HG02938 (cell line): ENCODE results near the gene KRTCAP2.
"Not testable (repeated sequence)": the region's sequence is repeated elsewhere in the genome, so short reads cannot be mapped to it uniquely, and the experiment has no call there.

Experiments
- ATAC-seq: cut with Tn5 transposase; IDR thresholded peaks from one replicate; pipeline ENCODE4 v1.9.1; 2021; ENCODE audit warnings: mild to moderate bottlenecking, moderate library complexity; ENCODE audit not compliant: unreplicated experiment

The KRTCAP2 gene

GRCh38 chr1:155200920-155201319 lies 27.8 kb upstream of the KRTCAP2 start:
- no peak for ATAC-seq

- no peak for ATAC-seq
These were observed 26.7 kb upstream of the KRTCAP2 start for GRCh38 chr1:155199792-155200191.

GRCh38 chr1:155198547-155198906 lies 25.4 kb upstream of the KRTCAP2 start:
- no peak for ATAC-seq

GRCh38 chr1:155197901-155198546 lies 24.9 kb upstream of the KRTCAP2 start:
- no peak for ATAC-seq

GRCh38 chr1:155196893-155197638 lies 24.0 kb upstream of the KRTCAP2 start:
- ATAC-seq: no peak

GRCh38 chr1:155196103-155196892 lies 23.2 kb upstream of the KRTCAP2 start:
- ATAC-seq: no peak

- no peak for ATAC-seq
These were observed 22.3 kb upstream of the KRTCAP2 start for GRCh38 chr1:155195201-155196102.

GRCh38 chr1:155193991-155194240 lies 20.8 kb upstream of the KRTCAP2 start:
- not testable (repeated sequence) for ATAC-seq

- no peak for ATAC-seq
These were observed 20.3 kb upstream of the KRTCAP2 start for GRCh38 chr1:155193275-155193990.

- ATAC-seq: no peak
These were observed 19.5 kb upstream of the KRTCAP2 start for GRCh38 chr1:155192346-155193274.

- ATAC-seq: no peak
These were observed 18.8 kb upstream of the KRTCAP2 start for GRCh38 chr1:155191904-155192303.

GRCh38 chr1:155189926-155190325 lies 16.8 kb upstream of the KRTCAP2 start:
- not testable (repeated sequence) for ATAC-seq

- ATAC-seq: no peak
These were observed 15.2 kb upstream of the KRTCAP2 start for GRCh38 chr1:155188268-155188667.

GRCh38 chr1:155187456-155187891 lies 14.4 kb upstream of the KRTCAP2 start:
- no peak for ATAC-seq

GRCh38 chr1:155186794-155187455 lies 13.8 kb upstream of the KRTCAP2 start:
- ATAC-seq: no peak

GRCh38 chr1:155186067-155186793 lies 13.1 kb upstream of the KRTCAP2 start:
- no peak for ATAC-seq

- no peak for ATAC-seq
These were observed 12.6 kb upstream of the KRTCAP2 start for GRCh38 chr1:155185783-155186066.
